Stimulated activated CD4-positive, alpha-beta T cell treated with anti-CD3 and anti-CD28 coated beads, Interleukin-2, amount 100 ng/mL, for 48 hours (primary cell): ENCODE data around the gene SEZ6L.

Experiments
- DNase-seq, 2 donors: peaks; one replicate each; pipeline ENCODE4 v3.0.0-alpha.2; 2020

SEZ6L gene

DNA sequence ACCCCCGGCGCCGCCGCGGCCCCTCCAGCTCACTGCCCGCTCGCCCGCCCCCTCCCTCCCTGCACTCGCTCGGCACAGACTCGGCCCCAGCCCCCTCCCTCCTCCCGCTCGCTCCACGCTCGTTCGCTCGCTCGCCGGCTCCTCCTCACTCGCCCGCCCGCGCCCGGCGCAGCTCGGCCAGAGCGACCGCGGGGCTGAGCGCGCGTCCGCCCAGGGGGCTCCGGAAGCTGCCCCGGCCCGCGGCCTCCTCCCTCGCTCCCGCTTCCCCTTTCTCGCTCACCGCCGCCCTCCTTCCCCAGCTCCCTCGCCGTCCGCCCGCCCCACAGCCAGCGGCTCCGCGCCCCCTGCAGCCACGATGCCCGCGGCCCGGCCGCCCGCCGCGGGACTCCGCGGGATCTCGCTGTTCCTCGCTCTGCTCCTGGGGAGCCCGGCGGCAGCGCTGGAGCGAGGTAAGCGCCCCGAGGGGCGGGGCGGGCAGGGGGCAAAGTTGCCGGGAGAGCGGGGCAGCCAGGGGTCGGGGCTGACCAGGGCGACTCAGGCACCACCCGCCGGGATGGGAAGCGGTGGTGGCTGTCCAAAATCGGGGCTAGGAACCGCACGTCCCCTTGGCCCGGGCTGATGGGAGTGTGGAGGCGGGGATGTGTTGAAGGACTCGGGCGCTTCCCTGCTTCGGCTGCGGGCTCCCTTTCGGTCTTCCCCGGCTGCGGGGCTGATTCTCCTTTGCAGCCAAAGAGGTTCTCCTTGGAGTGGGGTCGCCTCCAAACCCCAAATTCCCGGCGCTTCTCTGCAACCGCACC is at the start of gene SEZ6L:
Gene SEZ6L, plus strand, starts transcription at position 148 of the 797 bp plus-strand sequence. Its CDS starts 208 bp downstream, at position 356.
- DNase-seq, result no peak

DNA sequence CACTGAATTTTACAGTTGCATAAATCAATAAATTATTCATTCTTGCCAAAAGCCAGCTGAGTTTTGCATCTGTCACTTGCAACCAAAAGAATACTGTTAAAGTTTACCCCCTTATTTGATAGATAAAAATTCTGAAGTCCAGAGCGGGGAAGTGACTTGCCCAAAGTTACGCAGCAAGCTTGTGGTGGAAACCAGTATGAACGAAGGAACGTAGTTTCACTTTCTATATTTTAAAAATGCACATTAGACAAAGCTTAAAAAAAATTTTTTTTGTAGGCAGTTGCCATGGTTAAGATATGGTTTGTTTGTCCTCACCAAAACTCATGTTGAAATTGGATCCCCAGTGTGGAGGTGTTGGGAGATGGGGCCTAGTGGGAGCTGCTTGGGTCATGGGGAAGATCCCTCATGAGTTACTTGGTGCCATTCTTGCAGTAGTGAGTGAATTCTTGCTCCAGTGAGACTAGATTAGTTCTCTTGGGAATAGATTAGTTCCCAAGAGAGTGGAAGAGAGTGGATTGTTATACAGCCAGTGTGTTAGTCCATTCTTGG is 46.3 kb upstream of the SEZ6L start:
- DNase-seq, result no peak

DNA sequence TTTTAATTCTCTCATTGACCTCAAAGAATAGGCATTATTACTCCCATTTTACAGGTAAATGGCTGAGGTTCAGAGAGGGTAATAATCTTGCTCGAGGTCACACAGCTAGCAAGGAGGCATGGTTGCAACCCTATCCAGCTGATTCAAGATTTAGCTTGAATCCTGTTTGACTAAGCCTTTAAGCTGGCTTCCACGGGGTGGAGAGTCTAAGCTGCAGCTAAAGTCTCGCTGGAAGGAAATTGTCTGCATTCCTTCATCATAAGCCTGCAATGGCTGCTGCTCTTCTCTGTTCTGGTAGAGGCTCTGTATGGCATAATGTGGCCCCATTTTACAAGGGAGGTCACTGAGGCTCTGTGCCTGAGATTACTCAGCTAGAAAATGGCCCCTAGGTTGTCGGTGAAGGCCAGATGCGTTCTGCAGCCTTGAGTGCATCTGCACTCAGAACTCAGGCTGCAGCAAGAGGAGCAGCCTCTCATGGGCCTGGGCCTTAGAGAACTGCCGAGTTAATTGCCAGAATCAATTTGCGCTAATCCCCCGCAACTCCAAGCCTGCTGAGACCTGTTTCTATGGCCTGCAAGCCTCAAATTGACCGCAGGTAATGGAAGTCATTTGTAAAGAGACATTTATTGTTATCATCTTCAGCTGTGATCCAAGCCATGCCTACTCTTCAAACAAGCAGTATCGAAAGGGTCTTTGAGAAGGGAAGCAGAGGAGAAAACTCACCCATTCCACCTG is 44.1 kb upstream of the SEZ6L start:
- DNase-seq, result no peak

GRCh38 chr22:26127126-26127525 is 42.1 kb upstream of the SEZ6L start:
- no peak for DNase-seq

- no peak for DNase-seq
Measured at GRCh38 chr22:26127556-26127955, 41.7 kb upstream of the SEZ6L start.

- DNase-seq, result no peak
Measured at GRCh38 chr22:26131589-26132154, 37.6 kb upstream of the SEZ6L start.

DNA sequence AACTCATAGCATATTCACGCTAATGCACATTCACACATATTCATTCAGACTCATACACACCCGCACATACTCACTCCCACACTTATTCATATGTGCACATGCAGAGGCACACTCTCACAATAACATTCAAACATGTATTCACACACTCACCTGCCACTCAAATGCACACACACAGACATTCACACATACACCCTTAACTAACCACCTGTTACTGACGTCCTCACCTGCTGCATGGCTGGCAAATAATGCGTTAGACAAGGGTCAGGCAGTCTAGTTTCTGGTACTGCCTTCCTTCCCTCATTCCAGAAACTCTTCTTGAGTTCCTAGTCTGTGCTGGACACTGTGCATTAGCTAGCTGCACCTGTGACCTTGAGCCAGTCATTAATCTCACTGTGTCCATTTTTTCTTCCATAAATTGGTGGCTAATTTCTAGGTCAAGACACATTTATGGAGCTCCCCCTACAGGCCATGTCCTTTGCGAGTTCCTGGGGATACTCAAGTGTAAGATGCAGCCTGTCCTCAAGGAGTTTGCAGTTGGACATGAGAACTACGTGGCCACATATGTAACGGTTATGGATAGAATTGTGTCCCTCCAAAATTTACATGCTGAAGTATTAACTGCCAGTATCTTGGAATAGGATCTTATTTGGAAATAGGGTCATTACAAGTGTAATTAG is 34.5 kb upstream of the SEZ6L start:
- DNase-seq, result no peak

GRCh38 chr22:26135806-26136205 is 33.5 kb upstream of the SEZ6L start:
- no peak for DNase-seq

DNA sequence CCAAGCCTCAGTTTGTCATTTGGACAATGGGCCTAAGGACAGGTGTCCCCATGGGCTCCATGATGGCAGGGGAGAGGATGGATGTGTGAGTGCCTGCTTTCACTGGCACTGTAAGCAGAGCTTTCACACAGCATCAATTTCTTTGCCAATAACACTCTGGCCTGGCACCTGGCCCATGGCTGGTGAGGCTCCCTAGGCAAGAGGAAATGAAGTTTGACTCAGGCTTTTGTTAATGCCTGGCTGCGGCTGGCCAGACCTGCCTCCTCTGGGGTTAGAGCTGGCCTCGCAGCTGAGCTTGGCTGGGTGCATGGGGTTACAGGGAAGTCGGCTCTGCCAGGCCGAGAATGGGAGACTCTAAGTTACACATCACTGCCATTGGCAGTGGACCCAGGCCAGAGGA is 30.0 kb upstream of the SEZ6L start:
- no peak for DNase-seq

DNA sequence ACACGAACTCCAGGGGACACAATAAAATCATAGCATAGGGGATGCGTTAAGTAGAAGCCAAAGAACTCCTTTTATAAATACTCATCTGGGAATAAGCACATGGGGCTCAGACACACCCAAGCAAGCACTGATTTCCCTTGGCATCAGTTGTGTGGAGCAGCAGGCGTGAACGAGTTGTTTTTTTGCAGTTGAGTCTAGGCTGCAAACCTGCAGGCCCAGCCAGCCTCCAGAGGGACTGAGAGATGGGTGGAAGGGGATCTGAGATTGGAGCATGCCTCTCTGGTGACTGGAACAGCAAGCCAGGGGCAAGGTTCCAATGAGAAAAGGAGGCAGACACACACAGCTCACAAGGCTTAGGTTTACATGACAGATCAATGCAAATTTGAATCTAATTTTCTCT is 27.4 kb upstream of the SEZ6L start:
- no peak for DNase-seq

- no peak for DNase-seq
Measured at GRCh38 chr22:26143806-26144325, 25.4 kb upstream of the SEZ6L start.

GRCh38 chr22:26159886-26160285 is 9.4 kb upstream of the SEZ6L start:
- no peak for DNase-seq

GRCh38 chr22:26161746-26162145 is 7.5 kb upstream of the SEZ6L start:
- DNase-seq, result no peak

DNA sequence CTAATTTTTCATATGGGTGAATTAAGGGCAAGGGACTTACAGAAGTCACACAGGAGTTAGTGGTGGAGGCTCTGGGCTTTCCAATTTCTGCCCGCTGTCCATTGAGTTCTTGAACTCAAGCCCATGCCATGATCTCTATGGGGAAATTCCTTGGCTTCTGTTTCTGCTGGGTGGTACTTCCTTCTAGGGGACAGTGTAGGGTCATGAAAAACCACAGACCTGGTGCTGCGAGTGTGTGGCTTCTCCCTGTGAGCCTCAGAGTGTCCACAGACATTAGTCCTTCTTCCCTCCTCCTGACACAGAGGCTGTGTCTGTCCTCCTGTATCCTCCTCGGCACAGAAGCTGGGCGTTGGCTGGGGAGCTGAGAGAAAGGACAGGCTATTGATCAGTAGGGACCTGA is 6.3 kb upstream of the SEZ6L start:
- DNase-seq, result no peak

- DNase-seq, result no peak
Measured at GRCh38 chr22:26164174-26164573, 5.1 kb upstream of the SEZ6L start.

GRCh38 chr22:26168330-26168851 is 871 bp upstream of the SEZ6L start:
- DNase-seq, result no peak

GRCh38 chr22:26168939-26169314 is 335 bp upstream of the SEZ6L start:
- no peak for DNase-seq

GRCh38 chr22:26170112-26170492 is 840 bp downstream of the SEZ6L start:
- DNase-seq, result no peak

- no peak for DNase-seq
Measured at GRCh38 chr22:26170795-26171580, 1.7 kb downstream of the SEZ6L start.

GRCh38 chr22:26172389-26172990 is 3.2 kb downstream of the SEZ6L start:
- peak; percentile 25 to 27 for DNase-seq

DNA sequence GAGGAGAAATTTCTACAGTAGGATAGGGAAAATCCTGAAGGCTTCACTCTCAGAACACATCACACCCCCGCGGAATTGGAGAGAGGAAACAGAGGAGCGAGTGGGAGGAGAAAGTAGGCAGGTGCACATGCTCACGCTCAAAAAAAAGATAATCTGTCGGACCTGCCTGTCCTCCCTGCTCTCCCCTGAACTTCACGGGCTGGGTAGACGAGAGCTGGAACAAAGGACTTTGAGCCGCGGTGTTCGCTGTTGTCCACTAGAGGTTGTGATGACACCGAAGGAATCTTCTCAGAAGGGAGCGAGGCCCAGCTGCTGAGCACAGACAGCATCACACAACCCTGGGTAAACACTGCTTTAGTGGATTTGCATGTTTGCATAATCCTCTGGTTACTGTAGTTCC is 5.0 kb downstream of the SEZ6L start:
- no peak for DNase-seq
